OCI-LY1 (cell line): ENCODE data around the gene MGAT4B.

Experiments used
- H2AFZ ChIP-seq: fragments of 200-600 bp; sonication (generic), shearing (Covaris generic); 2 replicates; pipeline ENCODE4 v1.6.0; 2014; ENCODE audit warnings: antibody characterized with exemption, mild to moderate bottlenecking, low read length
- H3F3A ChIP-seq: fragments of 200-600 bp; sonication (generic), shearing (Covaris generic); 2 replicates; pipeline ENCODE4 v1.6.0; 2014; ENCODE audit warnings: mild to moderate bottlenecking, antibody characterized with exemption, low read length, moderate library complexity; ENCODE audit not compliant: insufficient read depth
- H3K27ac ChIP-seq: fragments of 200-600 bp; sonication (generic); 2 replicates; pipeline ENCODE4 v1.5.1; 2014; ENCODE audit warnings: low read length, mixed run types, mild to moderate bottlenecking, low read depth; ENCODE audit not compliant: poor library complexity, severe bottlenecking
- H3K27me3 ChIP-seq: fragments of 200-600 bp; sonication (generic); 2 replicates; pipeline ENCODE4 v1.6.0; 2014; ENCODE audit warnings: antibody characterized with exemption, mild to moderate bottlenecking, low read length, moderate library complexity; ENCODE audit not compliant: insufficient read depth
- H3K36me3 ChIP-seq: fragments of 200-600 bp; sonication (generic); 2 replicates; pipeline ENCODE4 v1.6.1; 2014; ENCODE audit warnings: mild to moderate bottlenecking, antibody characterized with exemption, low read length, moderate library complexity, mixed read lengths; ENCODE audit not compliant: insufficient read depth
- H3K4me1 ChIP-seq: fragments of 200-600 bp; sonication (generic); 2 replicates; pipeline ENCODE4 v1.5.1; 2014; ENCODE audit warnings: mild to moderate bottlenecking, low read length, moderate library complexity; ENCODE audit not compliant: insufficient read depth, severe bottlenecking
- H3K4me2 ChIP-seq: fragments of 200-600 bp; sonication (generic), shearing (Covaris generic); 2 replicates; pipeline ENCODE4 v1.6.1; 2014; ENCODE audit warnings: low read length
- H3K4me3 ChIP-seq: fragments of 200-600 bp; sonication (generic); 2 replicates; pipeline ENCODE4 v1.5.1; 2014; ENCODE audit warnings: low read length, low read depth, mild to moderate bottlenecking, mixed read lengths; ENCODE audit not compliant: poor library complexity, severe bottlenecking
- H3K79me2 ChIP-seq: fragments of 200-600 bp; shearing (Covaris generic); 2 replicates; pipeline ENCODE4 v1.6.1; 2016; ENCODE audit warnings: mixed run types, low read length, mixed read lengths; ENCODE audit not compliant: insufficient read depth
- H3K9ac ChIP-seq: fragments of 200-600 bp; sonication (generic), shearing (Covaris generic); 2 replicates; pipeline ENCODE4 v1.6.1; 2014; ENCODE audit warnings: mild to moderate bottlenecking, low read length, mixed read lengths
- H3K9me2 ChIP-seq: fragments of 200-600 bp; sonication (generic), shearing (Covaris generic); 2 replicates; pipeline ENCODE4 v1.6.1; 2014; ENCODE audit warnings: low read depth, mild to moderate bottlenecking, low read length, mixed read lengths
- H3K9me3 ChIP-seq: fragments of 200-600 bp; shearing (Covaris generic); 2 replicates; pipeline ENCODE4 v1.6.1; 2014; ENCODE audit warnings: low read length, mixed read lengths
- H4K20me1 ChIP-seq: fragments of 200-600 bp; sonication (generic), shearing (Covaris generic); 2 replicates; pipeline ENCODE4 v1.6.0; 2016; ENCODE audit warnings: mild to moderate bottlenecking, low read length; ENCODE audit not compliant: insufficient read depth
- EZH2 ChIP-seq: fragments of 200-600 bp; sonication (generic), shearing (Covaris generic); IDR thresholded peaks from 2 replicates; pipeline ENCODE4 v1.8.0; 2017; ENCODE audit warnings: borderline replicate concordance, mixed run types, mild to moderate bottlenecking, antibody characterized with exemption, low read length, moderate library complexity, mixed read lengths
- TF ChIP-seq, protein P1 (sequence below): fragments of 200-600 bp; sonication (generic), shearing (Covaris generic); IDR thresholded peaks from 2 replicates; pipeline ENCODE4 v1.5.1; 2017; ENCODE audit warnings: mild to moderate bottlenecking, antibody characterized with exemption, low read length, moderate library complexity, mixed read lengths

MGAT4B gene

GRCh38 chr5:179805070-179805528, 1.6 kb downstream of the MGAT4B start:
- Histone ChIP-seq H3K4me2 (peak overlapping the region; percentile 84), H3F3A (no peaks in the 10 kb centered on the region), H3K9me3 (no peaks in the 10 kb centered on the region), H3K27me3 (no peaks in the 10 kb centered on the region), H3K9ac (peak overlapping the region; percentile 83), H3K79me2 (no peaks in the 10 kb centered on the region), H3K36me3 (no peaks in the 10 kb centered on the region; the same call in 1 of the 2 replicates), H3K4me1 (peaks cover 15% of the 10 kb centered on the region), H2AFZ (no peak overlapping the region), H3K27ac (no peak overlapping the region), H4K20me1 (no peaks in the 10 kb centered on the region), H3K4me3 (peak overlapping the region; percentile 76), H3K9me2 (no peaks in the 10 kb centered on the region)
- TF ChIP-seq, protein P1, sequence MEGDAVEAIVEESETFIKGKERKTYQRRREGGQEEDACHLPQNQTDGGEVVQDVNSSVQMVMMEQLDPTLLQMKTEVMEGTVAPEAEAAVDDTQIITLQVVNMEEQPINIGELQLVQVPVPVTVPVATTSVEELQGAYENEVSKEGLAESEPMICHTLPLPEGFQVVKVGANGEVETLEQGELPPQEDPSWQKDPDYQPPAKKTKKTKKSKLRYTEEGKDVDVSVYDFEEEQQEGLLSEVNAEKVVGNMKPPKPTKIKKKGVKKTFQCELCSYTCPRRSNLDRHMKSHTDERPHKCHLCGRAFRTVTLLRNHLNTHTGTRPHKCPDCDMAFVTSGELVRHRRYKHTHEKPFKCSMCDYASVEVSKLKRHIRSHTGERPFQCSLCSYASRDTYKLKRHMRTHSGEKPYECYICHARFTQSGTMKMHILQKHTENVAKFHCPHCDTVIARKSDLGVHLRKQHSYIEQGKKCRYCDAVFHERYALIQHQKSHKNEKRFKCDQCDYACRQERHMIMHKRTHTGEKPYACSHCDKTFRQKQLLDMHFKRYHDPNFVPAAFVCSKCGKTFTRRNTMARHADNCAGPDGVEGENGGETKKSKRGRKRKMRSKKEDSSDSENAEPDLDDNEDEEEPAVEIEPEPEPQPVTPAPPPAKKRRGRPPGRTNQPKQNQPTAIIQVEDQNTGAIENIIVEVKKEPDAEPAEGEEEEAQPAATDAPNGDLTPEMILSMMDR, result no peak
- no peak for TF ChIP-seq EZH2

DNA sequence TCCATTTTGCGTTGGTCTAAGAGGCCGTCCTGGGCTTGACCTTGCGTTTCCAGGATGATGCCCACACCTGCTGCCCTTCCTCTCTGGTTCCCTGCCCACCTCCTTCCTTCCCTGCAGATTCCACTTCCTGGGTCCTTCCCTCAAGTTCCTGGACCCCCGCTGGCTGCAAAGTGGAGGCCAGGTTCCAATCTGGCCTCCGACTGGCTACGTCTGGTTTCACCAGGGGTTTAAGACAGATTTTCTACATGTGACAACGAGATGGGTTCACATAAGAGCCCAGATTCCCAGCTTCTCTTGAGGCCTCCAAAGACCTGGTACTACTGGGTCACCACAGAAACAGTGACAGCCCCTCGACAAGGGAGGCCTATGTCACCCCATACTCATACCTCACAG, 2.1 kb downstream of the MGAT4B start:
- H3K79me2 ChIP-seq, result no peaks in the 10 kb centered on the region
- no peaks in the 10 kb centered on the region for H3F3A ChIP-seq
- H3K9ac ChIP-seq, result no peak overlapping the region
- peaks cover 3% of the 10 kb centered on the region for H3K36me3 ChIP-seq
- H3K9me2 ChIP-seq, result no peaks in the 10 kb centered on the region
- TF ChIP-seq, protein P1, result no peak
- TF ChIP-seq EZH2, result no peak
- H3K27me3 ChIP-seq, result no peaks in the 10 kb centered on the region
- H3K4me2 ChIP-seq, result no peak overlapping the region
- peaks cover 15% of the 10 kb centered on the region for H3K4me1 ChIP-seq
- no peaks in the 10 kb centered on the region for H4K20me1 ChIP-seq
- H3K27ac ChIP-seq, result no peak overlapping the region
- no peak overlapping the region for H3K4me3 ChIP-seq
- H2AFZ ChIP-seq, result no peak overlapping the region
- no peaks in the 10 kb centered on the region for H3K9me3 ChIP-seq

DNA sequence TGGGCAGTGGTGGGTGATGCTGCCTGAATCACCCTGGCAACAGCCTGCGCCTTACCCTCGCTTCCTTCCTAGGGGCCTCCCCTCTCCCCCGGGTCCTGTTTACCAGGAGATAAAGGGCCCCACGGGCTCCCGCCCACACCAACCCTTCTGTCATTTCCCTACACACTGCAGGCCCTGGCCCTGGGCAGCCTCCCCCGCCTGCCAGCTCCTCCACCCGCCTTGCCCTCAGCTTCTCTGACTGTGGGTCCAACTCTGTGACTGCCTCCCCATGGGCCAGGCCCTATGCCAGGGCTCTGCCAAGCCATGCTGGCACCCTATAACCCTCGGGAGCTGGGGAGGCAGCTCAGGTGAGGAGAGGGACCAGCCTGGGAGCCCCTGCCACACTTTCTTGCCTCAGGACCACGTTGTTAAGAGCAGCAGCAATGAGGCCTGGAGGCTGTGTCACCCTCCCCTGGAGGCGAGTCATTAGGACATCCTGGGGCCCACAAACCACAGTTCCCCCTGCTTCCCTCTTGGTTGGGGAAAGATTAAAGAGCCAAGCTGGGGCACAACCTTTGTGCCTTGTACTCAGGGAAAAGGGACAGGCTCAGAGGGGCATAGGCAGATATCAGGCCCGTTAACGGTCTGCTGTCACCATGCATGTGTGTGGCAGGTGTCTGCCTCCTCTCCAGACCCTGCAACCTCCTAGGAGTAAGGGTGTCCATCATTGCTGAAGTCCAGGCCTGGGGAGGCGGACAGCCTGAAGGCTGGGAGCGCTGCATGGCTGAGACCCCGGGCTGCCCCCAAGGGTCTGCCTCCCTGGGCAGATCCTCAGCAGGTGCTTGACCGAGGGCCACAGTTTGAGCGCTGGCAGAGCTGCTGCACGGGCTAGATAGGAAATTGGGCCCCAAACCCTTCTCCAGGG, 2.8 kb downstream of the MGAT4B start:
- Histone ChIP-seq H3K4me2 (no peak overlapping the region), H3K4me1 (peaks cover 15% of the 10 kb centered on the region), H3K9me3 (no peaks in the 10 kb centered on the region), H3K27me3 (no peaks in the 10 kb centered on the region), H2AFZ (no peak overlapping the region), H3K27ac (no peak overlapping the region), H3K9ac (no peak overlapping the region), H4K20me1 (no peaks in the 10 kb centered on the region), H3K9me2 (no peaks in the 10 kb centered on the region), H3K79me2 (no peaks in the 10 kb centered on the region), H3F3A (no peaks in the 10 kb centered on the region), H3K36me3 (peaks cover 5% of the 10 kb centered on the region), H3K4me3 (no peak overlapping the region)
- TF ChIP-seq, protein P1, result no peak
- no peak for TF ChIP-seq EZH2
